Adrenal gland (tissue), 5 donors: ENCODE data around the gene AKR1D1.

ENCODE experiments used
- CTCF ChIP-seq, 6 experiments: fragments of 450-650 bp in 4 of 6; fragments of 200-600 bp in 2 of 6; sonication (generic) in 1 of 6; IDR thresholded peaks; 1 replicate in 5 of 6; 2 replicates in 1 of 6; pipeline versions ENCODE4 v1.5.1 to v1.8.0; 2016 to 2021; ENCODE audit warnings: antibody characterized with exemption in 6 of 6, mild to moderate bottlenecking in 2 of 6, moderate library complexity in 1 of 6
- POLR2A ChIP-seq, 2 donors: fragments of 450-650 bp; IDR thresholded peaks; one replicate each; pipeline ENCODE4 v1.6.1; 2017; ENCODE audit warnings: antibody characterized with exemption in 2 of 2, mild to moderate bottlenecking in 2 of 2, moderate library complexity in 1 of 2
- donor health status: DM: no; HTN: no; CAD: no.

- TF ChIP-seq CTCF (IDR thresholded peaks at IDR 0.05) (no peak), POLR2A (IDR thresholded peaks at IDR 0.05) (no peak)
Observed at GRCh38 chr7:138074540-138074939, 1.7 kb upstream of the AKR1D1 start.
